Prostate gland (tissue), 2 donors: ENCODE results near the gene CCDC170. TPM values are rescaled to one million over a fixed set of nuclear protein-coding genes. Genes with fewer than 3 reads are reported as not detected.

Experiments
- DNase-seq: peaks from one replicate; pipeline ENCODE4 v3.0.0-alpha.2; 2019; ENCODE audit warnings: low spot score
- H3K27ac ChIP-seq, 2 donors: fragments of 200-600 bp; sonication (generic); 2 replicates each; pipeline ENCODE4 v1.5.1; 2017 to 2019
- H3K27me3 ChIP-seq: fragments of 200-600 bp; sonication (generic); replicated peaks from 2 replicates; pipeline ENCODE4 v1.5.1; 2019; ENCODE audit not compliant: insufficient read depth
- H3K36me3 ChIP-seq, 2 donors: fragments of 200-600 bp; sonication (generic); 1 replicate in 1 of 2; 2 replicates in 1 of 2; pipeline versions ENCODE4 v1.5.1 to v1.8.1; 2017 to 2019
- H3K4me1 ChIP-seq: fragments of 200-600 bp; sonication (generic); replicated peaks from 2 replicates; pipeline ENCODE4 v1.5.1; 2019
- H3K4me3 ChIP-seq, 2 donors: fragments of 200-600 bp; sonication (generic); 2 replicates each; pipeline ENCODE4 v1.5.1; 2017 to 2019
- H3K9me3 ChIP-seq: fragments of 200-600 bp; sonication (generic); 2 replicates; pipeline ENCODE4 v1.5.1; 2017
- POLR2A ChIP-seq: fragments of 450-650 bp; IDR thresholded peaks from one replicate; pipeline ENCODE4 v1.6.1; 2016; ENCODE audit warnings: antibody characterized with exemption, mild to moderate bottlenecking
- POLR2AphosphoS5 ChIP-seq: sonication (generic); formaldehyde crosslinking; IDR thresholded peaks from one replicate; pipeline ENCODE4 v1.6.1; 2017; ENCODE audit warnings: antibody characterized with exemption
- WGBS: methylation state at CpG from one replicate; pipeline ENCODE4 v1.1.5; 2018; 5-methylcytosine and 5-hydroxymethylcytosine counted together
- intact Hi-C: fragments of 100-400 bp; cut with DNase I; formaldehyde crosslinking; loops from one replicate; pipeline ENCODE4 v1.14.2; 2022
- total RNA-seq, 2 donors: library from RNA; depleted of rRNA; stranded (reverse); fragments of >200 nt; gene quantifications; one replicate each; pipeline ENCODE4 v1.1.0, GENCODE V29; 2016
- TF ChIP-seq, protein P1 (sequence below), 4 experiments: fragments of 200-600 bp in 2 of 4; fragments of 450-650 bp in 2 of 4; sonication (generic) in 2 of 4; IDR thresholded peaks; 1 replicate in 3 of 4; 2 replicates in 1 of 4; pipeline ENCODE4 v1.5.1; 2016 to 2019; ENCODE audit warnings: antibody characterized with exemption in 4 of 4, mild to moderate bottlenecking in 2 of 4, moderate library complexity in 2 of 4

Gene CCDC170
- total RNA-seq, 2 donors from 2014 or later = 0.32 to 0.85 TPM

DNA sequence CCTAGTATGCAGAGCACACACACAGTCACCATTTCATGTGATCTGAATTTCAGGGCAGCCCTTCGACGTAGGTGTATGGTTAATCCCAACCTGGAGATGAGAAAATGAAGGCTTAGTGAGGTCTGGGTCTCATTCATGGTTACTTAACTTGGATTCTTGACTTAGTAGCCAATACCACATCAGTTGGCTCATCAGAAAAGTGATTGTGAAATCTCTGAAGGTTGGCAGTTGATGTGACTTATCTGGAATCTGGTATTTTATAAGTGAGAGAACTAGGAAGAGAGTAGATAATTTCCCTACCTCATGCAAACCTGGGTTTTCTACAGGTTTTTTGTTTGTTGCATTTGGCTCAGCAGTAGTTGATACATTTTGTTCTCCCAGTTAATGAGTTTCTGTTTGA, 123.7 kb downstream of the CCDC170 start:
- H3K9me3 ChIP-seq = no peaks in the 10 kb centered on the region
- H3K4me3 ChIP-seq = no peak overlapping the region
- H3K36me3 ChIP-seq = no peaks in the 10 kb centered on the region
- H3K4me1 ChIP-seq = no peaks in the 10 kb centered on the region
- H3K27me3 ChIP-seq = no peaks in the 10 kb centered on the region
- DNase-seq = no peak
- WGBS = 100% methylated on average over 2 of the region's 2 CpGs
- intact Hi-C loops = no loop called here
- TF ChIP-seq POLR2A (no peak), POLR2AphosphoS5 (no peak)
- TF ChIP-seq, protein P1, sequence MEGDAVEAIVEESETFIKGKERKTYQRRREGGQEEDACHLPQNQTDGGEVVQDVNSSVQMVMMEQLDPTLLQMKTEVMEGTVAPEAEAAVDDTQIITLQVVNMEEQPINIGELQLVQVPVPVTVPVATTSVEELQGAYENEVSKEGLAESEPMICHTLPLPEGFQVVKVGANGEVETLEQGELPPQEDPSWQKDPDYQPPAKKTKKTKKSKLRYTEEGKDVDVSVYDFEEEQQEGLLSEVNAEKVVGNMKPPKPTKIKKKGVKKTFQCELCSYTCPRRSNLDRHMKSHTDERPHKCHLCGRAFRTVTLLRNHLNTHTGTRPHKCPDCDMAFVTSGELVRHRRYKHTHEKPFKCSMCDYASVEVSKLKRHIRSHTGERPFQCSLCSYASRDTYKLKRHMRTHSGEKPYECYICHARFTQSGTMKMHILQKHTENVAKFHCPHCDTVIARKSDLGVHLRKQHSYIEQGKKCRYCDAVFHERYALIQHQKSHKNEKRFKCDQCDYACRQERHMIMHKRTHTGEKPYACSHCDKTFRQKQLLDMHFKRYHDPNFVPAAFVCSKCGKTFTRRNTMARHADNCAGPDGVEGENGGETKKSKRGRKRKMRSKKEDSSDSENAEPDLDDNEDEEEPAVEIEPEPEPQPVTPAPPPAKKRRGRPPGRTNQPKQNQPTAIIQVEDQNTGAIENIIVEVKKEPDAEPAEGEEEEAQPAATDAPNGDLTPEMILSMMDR (IDR thresholded peaks at IDR 0.05) = no peak
- H3K27ac ChIP-seq = no peak overlapping the region

DNA sequence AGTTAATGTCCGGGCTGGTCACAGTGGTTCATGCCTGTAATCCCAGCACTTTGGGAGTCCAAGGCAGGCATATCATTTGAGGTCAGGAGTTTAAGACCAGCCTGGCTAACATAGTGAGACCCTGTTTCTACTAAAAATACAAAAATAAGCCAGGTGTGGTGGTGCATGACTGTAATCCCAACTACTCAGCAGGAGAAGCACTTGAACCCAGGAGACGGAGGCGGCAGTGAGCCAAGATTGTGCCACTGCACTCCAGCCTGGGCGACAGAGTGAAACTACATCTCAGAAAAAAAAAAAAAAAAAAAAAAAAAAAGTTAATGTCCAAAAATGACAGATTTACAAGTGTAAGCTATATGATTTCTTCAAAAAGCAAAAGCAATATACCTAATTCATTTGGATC, 124.9 kb downstream of the CCDC170 start:
- H3K27me3 ChIP-seq = no peaks in the 10 kb centered on the region
- no peaks in the 10 kb centered on the region for H3K36me3 ChIP-seq
- TF ChIP-seq POLR2A (no peak), POLR2AphosphoS5 (no peak)
- TF ChIP-seq, protein P1 (IDR thresholded peaks at IDR 0.05) = no peak
- intact Hi-C loops = no loop called here
- no peaks in the 10 kb centered on the region for H3K4me1 ChIP-seq
- H3K9me3 ChIP-seq = no peaks in the 10 kb centered on the region
- WGBS = 89% methylated on average over 4 of the region's 4 CpGs
- no peak overlapping the region for H3K27ac ChIP-seq
- no peak for DNase-seq
- H3K4me3 ChIP-seq = no peak overlapping the region

DNA sequence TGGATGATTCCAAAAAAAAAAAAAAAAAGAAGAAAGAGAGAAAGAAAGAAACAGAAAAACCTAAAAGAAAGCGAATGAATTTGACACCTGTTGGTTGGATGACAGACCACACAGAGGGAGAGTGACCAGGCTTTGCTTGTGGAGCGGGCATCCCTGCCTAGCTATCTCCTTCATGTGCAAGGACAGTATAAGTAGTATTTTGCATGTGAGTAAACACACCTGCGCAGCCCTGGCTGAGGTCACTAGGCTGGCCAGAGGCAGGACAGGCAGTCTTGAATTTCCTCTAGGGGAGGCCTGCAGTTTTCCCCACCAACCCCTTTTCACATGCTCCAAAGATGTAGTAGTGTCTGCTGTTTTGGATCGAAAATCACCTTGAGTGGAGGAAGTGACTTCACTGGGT, 126.4 kb downstream of the CCDC170 start:
- DNase-seq = no peak
- 76% methylated on average over 4 of the region's 4 CpGs for WGBS
- Histone ChIP-seq H3K4me1 (no peaks in the 10 kb centered on the region), H3K27ac (no peak overlapping the region), H3K9me3 (no peaks in the 10 kb centered on the region), H3K36me3 (no peaks in the 10 kb centered on the region), H3K4me3 (no peak overlapping the region), H3K27me3 (no peaks in the 10 kb centered on the region)
- TF ChIP-seq, protein P1 (IDR thresholded peaks at IDR 0.05) = no peak
- no peak for TF ChIP-seq POLR2A
- no peak for TF ChIP-seq POLR2AphosphoS5
- intact Hi-C loops = no loop called here

DNA sequence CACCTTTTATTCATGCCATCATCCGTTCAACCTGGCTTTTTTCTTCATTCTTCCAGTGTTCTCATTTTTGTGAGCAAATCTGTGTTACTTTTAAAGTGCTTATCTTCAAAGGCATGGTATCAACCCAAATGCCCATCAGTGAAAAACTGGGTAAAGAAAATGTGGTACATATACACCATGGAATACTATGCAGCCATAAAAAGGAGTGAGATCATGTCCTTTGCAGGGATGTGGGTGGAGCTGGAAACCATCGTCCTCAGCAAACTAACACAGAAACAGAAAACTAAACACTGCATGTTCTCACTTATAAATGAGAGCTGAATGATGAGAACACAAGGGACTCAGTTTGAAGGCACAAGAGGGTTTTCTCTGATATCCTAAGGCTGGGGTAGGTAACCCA, 130.3 kb downstream of the CCDC170 start:
- 87% methylated on average over 2 of the region's 2 CpGs for WGBS
- Histone ChIP-seq H3K36me3 (no peaks in the 10 kb centered on the region), H3K27me3 (no peaks in the 10 kb centered on the region), H3K4me1 (no peaks in the 10 kb centered on the region), H3K4me3 (no peak overlapping the region), H3K27ac (no peak overlapping the region), H3K9me3 (no peaks in the 10 kb centered on the region)
- no peak for TF ChIP-seq POLR2A
- TF ChIP-seq, protein P1 (IDR thresholded peaks at IDR 0.05) = no peak
- TF ChIP-seq POLR2AphosphoS5 = no peak
- no peak for DNase-seq
- intact Hi-C loops = no loop called here

DNA sequence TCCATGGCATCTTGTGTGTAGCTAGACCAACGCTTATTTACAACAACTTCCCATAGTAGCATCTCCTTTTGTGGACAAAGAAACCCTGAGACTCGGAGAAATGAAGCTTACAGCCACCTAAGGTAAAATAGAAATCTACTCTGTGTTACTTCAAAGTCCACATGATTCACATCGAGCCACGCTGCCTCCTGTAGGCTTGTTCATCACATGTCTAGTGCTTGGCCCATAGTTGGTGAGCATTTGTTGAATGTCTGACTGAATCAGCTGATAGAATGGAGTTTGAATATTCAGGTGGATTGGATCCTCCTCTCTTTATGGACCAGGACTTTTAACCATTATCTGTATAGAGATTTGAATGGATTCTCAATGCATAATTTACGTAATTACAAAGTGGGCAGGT, 130.7 kb downstream of the CCDC170 start:
- TF ChIP-seq, protein P1 (IDR thresholded peaks at IDR 0.05) = no peak
- no peak for TF ChIP-seq POLR2A
- TF ChIP-seq POLR2AphosphoS5 = no peak
- no peak for DNase-seq
- 95% methylated on average over 5 of the region's 5 CpGs for WGBS
- intact Hi-C loops = no loop called here
- H3K9me3 ChIP-seq = no peaks in the 10 kb centered on the region
- H3K36me3 ChIP-seq = no peaks in the 10 kb centered on the region
- H3K4me1 ChIP-seq = no peaks in the 10 kb centered on the region
- no peaks in the 10 kb centered on the region for H3K27me3 ChIP-seq
- H3K27ac ChIP-seq = no peak overlapping the region
- H3K4me3 ChIP-seq = no peak overlapping the region
